Parathyroid adenoma (tissue), 2 donors: ENCODE measurements around the gene TTLL7.

Experiments used
- H2AFZ ChIP-seq: fragments of 300-600 bp; sonication (generic); one replicate; pipeline ENCODE4 v1.7.0; 2017; ENCODE audit warnings: antibody characterized with exemption, mild to moderate bottlenecking
- H3K27ac ChIP-seq: fragments of 300-600 bp; sonication (generic); one replicate; pipeline ENCODE4 v1.7.0; 2017
- H3K27me3 ChIP-seq: fragments of 300-600 bp; sonication (generic); one replicate; pipeline ENCODE4 v1.7.0; 2017; ENCODE audit warnings: low read length; ENCODE audit not compliant: control insufficient read depth, insufficient read depth
- H3K36me3 ChIP-seq: fragments of 300-600 bp; sonication (generic); one replicate; pipeline ENCODE4 v1.7.0; 2017; ENCODE audit warnings: low read length; ENCODE audit not compliant: control insufficient read depth, insufficient read depth
- H3K4me1 ChIP-seq: fragments of 300-600 bp; sonication (generic); one replicate; pipeline ENCODE4 v1.7.0; 2017; ENCODE audit warnings: control low read depth
- H3K4me2 ChIP-seq: fragments of 300-600 bp; sonication (generic); one replicate; pipeline ENCODE4 v1.7.0; 2017; ENCODE audit warnings: low read length
- H3K4me3 ChIP-seq: fragments of 300-600 bp; sonication (generic); one replicate; pipeline ENCODE4 v1.7.0; 2017; ENCODE audit warnings: low read depth, low read length
- H3K79me2 ChIP-seq: fragments of 300-600 bp; sonication (generic); one replicate; pipeline ENCODE4 v1.7.0; 2017; ENCODE audit warnings: control low read depth
- H3K9ac ChIP-seq: fragments of 300-600 bp; sonication (generic); one replicate; pipeline ENCODE4 v1.7.0; 2017; ENCODE audit warnings: mild to moderate bottlenecking
- H3K9me3 ChIP-seq: fragments of 300-600 bp; sonication (generic); one replicate; pipeline ENCODE4 v1.7.0; 2017; ENCODE audit warnings: low read length; ENCODE audit not compliant: control insufficient read depth
- TF ChIP-seq, protein P1 (sequence below): fragments of 300-600 bp; sonication (generic); IDR thresholded peaks from one replicate; pipeline ENCODE4 v1.7.0; 2017; ENCODE audit warnings: antibody characterized with exemption, mild to moderate bottlenecking
- donor health status: primary hyperparathyroidism.

TTLL7 gene

DNA sequence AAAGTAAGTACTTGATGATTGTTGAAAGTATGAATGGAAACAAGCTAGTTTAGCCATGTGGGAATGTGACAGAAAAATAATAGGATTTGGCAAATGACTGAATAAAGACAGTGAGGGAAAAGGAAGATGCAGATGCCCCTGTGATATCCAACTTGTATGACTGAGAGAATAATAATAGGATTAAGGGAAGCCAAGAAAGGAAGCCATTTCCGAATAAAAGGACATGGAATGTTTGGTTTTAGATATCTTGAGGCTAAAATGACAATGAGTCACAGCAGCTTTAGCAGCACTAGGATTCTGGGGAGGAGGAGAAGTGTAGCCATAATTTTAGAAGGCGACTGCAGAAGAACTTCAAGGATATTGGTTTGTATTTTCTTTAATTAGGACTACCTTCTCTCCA, 109.2 kb downstream of the TTLL7 start:
- no peak overlapping the region for H3K4me2 ChIP-seq
- no peak overlapping the region for H3K4me3 ChIP-seq
- no peak overlapping the region for H3K27ac ChIP-seq
- H3K9me3 ChIP-seq = no peaks in the 10 kb centered on the region
- H3K9ac ChIP-seq = no peak overlapping the region
- no peaks in the 10 kb centered on the region for H3K36me3 ChIP-seq
- no peaks in the 10 kb centered on the region for H3K79me2 ChIP-seq
- H3K4me1 ChIP-seq = no peaks in the 10 kb centered on the region
- H3K27me3 ChIP-seq = no peaks in the 10 kb centered on the region
- no peak overlapping the region for H2AFZ ChIP-seq
- TF ChIP-seq, protein P1, sequence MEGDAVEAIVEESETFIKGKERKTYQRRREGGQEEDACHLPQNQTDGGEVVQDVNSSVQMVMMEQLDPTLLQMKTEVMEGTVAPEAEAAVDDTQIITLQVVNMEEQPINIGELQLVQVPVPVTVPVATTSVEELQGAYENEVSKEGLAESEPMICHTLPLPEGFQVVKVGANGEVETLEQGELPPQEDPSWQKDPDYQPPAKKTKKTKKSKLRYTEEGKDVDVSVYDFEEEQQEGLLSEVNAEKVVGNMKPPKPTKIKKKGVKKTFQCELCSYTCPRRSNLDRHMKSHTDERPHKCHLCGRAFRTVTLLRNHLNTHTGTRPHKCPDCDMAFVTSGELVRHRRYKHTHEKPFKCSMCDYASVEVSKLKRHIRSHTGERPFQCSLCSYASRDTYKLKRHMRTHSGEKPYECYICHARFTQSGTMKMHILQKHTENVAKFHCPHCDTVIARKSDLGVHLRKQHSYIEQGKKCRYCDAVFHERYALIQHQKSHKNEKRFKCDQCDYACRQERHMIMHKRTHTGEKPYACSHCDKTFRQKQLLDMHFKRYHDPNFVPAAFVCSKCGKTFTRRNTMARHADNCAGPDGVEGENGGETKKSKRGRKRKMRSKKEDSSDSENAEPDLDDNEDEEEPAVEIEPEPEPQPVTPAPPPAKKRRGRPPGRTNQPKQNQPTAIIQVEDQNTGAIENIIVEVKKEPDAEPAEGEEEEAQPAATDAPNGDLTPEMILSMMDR = no peak

DNA sequence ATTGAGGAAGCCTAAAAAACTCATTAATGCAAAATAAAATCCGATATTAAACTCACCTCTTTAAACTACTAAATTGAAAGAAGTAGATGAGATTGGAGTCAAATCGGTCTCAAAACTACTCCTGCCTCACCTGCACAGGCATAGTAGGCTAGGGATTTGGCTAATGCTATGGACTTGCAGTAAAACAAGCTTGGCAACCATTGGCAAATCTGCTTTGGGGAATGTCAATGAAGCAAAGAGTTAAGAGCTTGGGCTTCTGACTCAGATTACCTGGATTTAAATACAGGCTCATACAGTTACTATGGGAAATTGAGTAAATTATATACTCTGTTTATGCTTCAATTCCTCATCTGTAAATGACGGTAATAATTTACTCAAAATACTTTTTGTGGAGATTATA, 111.4 kb downstream of the TTLL7 start:
- no peaks in the 10 kb centered on the region for H3K9me3 ChIP-seq
- H3K79me2 ChIP-seq = no peaks in the 10 kb centered on the region
- no peaks in the 10 kb centered on the region for H3K36me3 ChIP-seq
- H3K27me3 ChIP-seq = no peaks in the 10 kb centered on the region
- no peak overlapping the region for H3K4me3 ChIP-seq
- no peak overlapping the region for H3K9ac ChIP-seq
- H3K4me2 ChIP-seq = no peak overlapping the region
- no peak overlapping the region for H2AFZ ChIP-seq
- TF ChIP-seq, protein P1 = no peak
- no peak overlapping the region for H3K27ac ChIP-seq
- no peaks in the 10 kb centered on the region for H3K4me1 ChIP-seq

DNA sequence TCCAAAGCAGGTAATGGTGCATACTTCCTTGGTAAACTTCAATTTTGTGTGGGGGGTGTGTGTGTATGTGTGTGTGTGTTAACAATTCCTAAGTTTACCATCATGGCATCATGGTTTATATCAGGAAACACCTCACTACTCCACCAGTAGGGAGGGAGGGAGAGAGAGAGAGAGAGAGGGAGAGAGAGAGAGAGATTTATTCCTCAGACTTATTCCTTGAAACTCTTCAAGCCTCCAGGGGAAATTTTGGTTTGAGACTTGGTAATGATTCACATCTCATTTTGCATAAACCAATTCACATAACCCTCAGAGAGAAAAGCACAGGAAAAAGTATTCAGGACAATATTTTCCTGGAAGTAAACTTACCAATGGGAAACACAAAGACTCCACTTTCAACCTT, 115.0 kb downstream of the TTLL7 start:
- no peak overlapping the region for H2AFZ ChIP-seq
- H3K4me1 ChIP-seq = no peaks in the 10 kb centered on the region
- H3K9me3 ChIP-seq = no peaks in the 10 kb centered on the region
- H3K36me3 ChIP-seq = no peaks in the 10 kb centered on the region
- no peaks in the 10 kb centered on the region for H3K27me3 ChIP-seq
- H3K79me2 ChIP-seq = no peaks in the 10 kb centered on the region
- H3K9ac ChIP-seq = no peak overlapping the region
- H3K4me3 ChIP-seq = no peak overlapping the region
- H3K27ac ChIP-seq = no peak overlapping the region
- TF ChIP-seq, protein P1 = no peak
- no peak overlapping the region for H3K4me2 ChIP-seq

DNA sequence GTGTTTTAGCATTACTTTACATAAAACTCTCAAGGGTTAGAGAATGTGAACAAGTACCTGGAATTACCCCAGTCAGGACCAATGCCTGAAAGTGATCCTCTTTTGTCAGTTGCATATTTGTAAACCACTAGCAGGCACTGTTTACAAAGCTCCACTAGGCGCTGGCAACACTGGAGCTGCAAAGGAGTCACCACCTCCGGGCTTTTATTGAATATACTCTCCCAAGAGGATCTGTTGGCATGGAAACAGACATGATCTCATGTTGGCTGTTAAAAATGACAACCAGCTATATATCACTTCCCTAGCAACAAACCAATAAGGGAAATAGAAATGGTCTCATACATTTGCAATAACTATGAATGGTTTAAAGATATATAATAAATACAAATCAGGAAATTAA, 116.0 kb downstream of the TTLL7 start:
- no peak overlapping the region for H2AFZ ChIP-seq
- H3K9me3 ChIP-seq = no peaks in the 10 kb centered on the region
- no peak overlapping the region for H3K4me2 ChIP-seq
- no peaks in the 10 kb centered on the region for H3K27me3 ChIP-seq
- no peaks in the 10 kb centered on the region for H3K79me2 ChIP-seq
- no peak overlapping the region for H3K4me3 ChIP-seq
- H3K4me1 ChIP-seq = no peaks in the 10 kb centered on the region
- H3K9ac ChIP-seq = no peak overlapping the region
- no peaks in the 10 kb centered on the region for H3K36me3 ChIP-seq
- no peak overlapping the region for H3K27ac ChIP-seq
- TF ChIP-seq, protein P1 = no peak

DNA sequence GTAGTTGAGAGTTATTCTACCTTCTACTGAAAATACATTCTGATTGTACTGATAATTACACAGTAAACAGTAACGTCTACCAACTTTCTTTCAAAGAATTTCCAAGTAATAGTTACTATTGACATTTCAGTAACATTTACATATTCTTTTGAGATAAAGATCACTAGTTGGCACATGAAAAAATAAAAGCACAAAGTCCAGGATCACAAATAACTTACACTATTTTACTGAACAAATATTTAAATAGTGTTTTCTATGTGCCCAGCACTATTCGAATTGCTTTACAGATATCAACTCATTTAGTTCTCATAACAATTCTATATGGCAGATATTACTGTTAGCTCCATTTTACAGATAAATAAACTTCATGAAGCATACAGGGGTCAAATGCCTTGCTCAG, 126.4 kb downstream of the TTLL7 start:
- no peaks in the 10 kb centered on the region for H3K36me3 ChIP-seq
- H3K79me2 ChIP-seq = no peaks in the 10 kb centered on the region
- H3K9me3 ChIP-seq = no peaks in the 10 kb centered on the region
- no peaks in the 10 kb centered on the region for H3K27me3 ChIP-seq
- H3K4me1 ChIP-seq = no peaks in the 10 kb centered on the region
- no peak overlapping the region for H3K4me3 ChIP-seq
- TF ChIP-seq, protein P1 = no peak
- no peak overlapping the region for H2AFZ ChIP-seq
- no peak overlapping the region for H3K4me2 ChIP-seq
- no peak overlapping the region for H3K27ac ChIP-seq
- no peak overlapping the region for H3K9ac ChIP-seq
